Measurements from ENCODE around the gene PDE10A.

DNA sequence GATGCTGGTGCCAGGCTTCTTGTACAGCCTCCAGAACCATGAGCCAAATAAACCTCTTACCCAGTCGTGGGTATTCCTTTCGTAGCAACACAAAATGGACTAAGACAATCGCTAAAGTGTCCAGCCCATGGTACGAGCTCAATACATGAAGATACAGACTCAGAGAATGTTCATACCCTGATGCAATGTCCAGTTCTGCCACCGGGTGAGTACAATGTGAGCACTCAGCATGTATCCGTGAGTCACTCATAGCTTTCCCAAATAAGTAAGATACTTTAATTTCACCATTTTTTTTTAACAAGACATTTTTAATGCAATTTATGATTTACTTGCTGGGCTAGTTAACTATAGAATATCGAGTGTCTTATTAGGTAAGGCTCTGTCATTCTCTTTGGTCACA lies 26.7 kb upstream of the PDE10A start:
- TF ChIP-seq, protein P1, sequence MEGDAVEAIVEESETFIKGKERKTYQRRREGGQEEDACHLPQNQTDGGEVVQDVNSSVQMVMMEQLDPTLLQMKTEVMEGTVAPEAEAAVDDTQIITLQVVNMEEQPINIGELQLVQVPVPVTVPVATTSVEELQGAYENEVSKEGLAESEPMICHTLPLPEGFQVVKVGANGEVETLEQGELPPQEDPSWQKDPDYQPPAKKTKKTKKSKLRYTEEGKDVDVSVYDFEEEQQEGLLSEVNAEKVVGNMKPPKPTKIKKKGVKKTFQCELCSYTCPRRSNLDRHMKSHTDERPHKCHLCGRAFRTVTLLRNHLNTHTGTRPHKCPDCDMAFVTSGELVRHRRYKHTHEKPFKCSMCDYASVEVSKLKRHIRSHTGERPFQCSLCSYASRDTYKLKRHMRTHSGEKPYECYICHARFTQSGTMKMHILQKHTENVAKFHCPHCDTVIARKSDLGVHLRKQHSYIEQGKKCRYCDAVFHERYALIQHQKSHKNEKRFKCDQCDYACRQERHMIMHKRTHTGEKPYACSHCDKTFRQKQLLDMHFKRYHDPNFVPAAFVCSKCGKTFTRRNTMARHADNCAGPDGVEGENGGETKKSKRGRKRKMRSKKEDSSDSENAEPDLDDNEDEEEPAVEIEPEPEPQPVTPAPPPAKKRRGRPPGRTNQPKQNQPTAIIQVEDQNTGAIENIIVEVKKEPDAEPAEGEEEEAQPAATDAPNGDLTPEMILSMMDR (IDR thresholded peaks at IDR 0.05; ENCODE audit: control extremely low read depth in 1 of 3, insufficient read depth in 1 of 3, low read depth in 1 of 3, low read length in 3 of 3): no peak
- TF ChIP-seq GABPA (IDR thresholded peaks at IDR 0.05; ENCODE audit: borderline replicate concordance, insufficient read depth, low read length) (no peak), TCF12 (IDR thresholded peaks at IDR 0.05; ENCODE audit: low read depth, low read length) (no peak), POLR2A (IDR thresholded peaks at IDR 0.05; ENCODE audit: control extremely low read depth in 1 of 2, low read depth in 2 of 2, low read length in 2 of 2) (no peak), FOSL1 (IDR thresholded peaks at IDR 0.05; ENCODE audit: insufficient read depth, low read depth, low read length) (no peak), SAP30 (IDR thresholded peaks at IDR 0.05; ENCODE audit: insufficient read depth, insufficient replicate concordance, low read length) (no peak), EZH2 (IDR thresholded peaks at IDR 0.05; ENCODE audit: low read depth, low read length, severe bottlenecking) (no peak), YY1 (IDR thresholded peaks at IDR 0.05; ENCODE audit: low read depth, low read length) (no peak), JUND (IDR thresholded peaks at IDR 0.05; ENCODE audit: low read length) (no peak), ZNF274 (IDR thresholded peaks at IDR 0.05; ENCODE audit: borderline replicate concordance, extremely low read depth, low read length) (no peak), POLR2AphosphoS5 (IDR thresholded peaks at IDR 0.05; ENCODE audit: low read depth, low read length) (no peak)
- TF ChIP-seq, protein P2, sequence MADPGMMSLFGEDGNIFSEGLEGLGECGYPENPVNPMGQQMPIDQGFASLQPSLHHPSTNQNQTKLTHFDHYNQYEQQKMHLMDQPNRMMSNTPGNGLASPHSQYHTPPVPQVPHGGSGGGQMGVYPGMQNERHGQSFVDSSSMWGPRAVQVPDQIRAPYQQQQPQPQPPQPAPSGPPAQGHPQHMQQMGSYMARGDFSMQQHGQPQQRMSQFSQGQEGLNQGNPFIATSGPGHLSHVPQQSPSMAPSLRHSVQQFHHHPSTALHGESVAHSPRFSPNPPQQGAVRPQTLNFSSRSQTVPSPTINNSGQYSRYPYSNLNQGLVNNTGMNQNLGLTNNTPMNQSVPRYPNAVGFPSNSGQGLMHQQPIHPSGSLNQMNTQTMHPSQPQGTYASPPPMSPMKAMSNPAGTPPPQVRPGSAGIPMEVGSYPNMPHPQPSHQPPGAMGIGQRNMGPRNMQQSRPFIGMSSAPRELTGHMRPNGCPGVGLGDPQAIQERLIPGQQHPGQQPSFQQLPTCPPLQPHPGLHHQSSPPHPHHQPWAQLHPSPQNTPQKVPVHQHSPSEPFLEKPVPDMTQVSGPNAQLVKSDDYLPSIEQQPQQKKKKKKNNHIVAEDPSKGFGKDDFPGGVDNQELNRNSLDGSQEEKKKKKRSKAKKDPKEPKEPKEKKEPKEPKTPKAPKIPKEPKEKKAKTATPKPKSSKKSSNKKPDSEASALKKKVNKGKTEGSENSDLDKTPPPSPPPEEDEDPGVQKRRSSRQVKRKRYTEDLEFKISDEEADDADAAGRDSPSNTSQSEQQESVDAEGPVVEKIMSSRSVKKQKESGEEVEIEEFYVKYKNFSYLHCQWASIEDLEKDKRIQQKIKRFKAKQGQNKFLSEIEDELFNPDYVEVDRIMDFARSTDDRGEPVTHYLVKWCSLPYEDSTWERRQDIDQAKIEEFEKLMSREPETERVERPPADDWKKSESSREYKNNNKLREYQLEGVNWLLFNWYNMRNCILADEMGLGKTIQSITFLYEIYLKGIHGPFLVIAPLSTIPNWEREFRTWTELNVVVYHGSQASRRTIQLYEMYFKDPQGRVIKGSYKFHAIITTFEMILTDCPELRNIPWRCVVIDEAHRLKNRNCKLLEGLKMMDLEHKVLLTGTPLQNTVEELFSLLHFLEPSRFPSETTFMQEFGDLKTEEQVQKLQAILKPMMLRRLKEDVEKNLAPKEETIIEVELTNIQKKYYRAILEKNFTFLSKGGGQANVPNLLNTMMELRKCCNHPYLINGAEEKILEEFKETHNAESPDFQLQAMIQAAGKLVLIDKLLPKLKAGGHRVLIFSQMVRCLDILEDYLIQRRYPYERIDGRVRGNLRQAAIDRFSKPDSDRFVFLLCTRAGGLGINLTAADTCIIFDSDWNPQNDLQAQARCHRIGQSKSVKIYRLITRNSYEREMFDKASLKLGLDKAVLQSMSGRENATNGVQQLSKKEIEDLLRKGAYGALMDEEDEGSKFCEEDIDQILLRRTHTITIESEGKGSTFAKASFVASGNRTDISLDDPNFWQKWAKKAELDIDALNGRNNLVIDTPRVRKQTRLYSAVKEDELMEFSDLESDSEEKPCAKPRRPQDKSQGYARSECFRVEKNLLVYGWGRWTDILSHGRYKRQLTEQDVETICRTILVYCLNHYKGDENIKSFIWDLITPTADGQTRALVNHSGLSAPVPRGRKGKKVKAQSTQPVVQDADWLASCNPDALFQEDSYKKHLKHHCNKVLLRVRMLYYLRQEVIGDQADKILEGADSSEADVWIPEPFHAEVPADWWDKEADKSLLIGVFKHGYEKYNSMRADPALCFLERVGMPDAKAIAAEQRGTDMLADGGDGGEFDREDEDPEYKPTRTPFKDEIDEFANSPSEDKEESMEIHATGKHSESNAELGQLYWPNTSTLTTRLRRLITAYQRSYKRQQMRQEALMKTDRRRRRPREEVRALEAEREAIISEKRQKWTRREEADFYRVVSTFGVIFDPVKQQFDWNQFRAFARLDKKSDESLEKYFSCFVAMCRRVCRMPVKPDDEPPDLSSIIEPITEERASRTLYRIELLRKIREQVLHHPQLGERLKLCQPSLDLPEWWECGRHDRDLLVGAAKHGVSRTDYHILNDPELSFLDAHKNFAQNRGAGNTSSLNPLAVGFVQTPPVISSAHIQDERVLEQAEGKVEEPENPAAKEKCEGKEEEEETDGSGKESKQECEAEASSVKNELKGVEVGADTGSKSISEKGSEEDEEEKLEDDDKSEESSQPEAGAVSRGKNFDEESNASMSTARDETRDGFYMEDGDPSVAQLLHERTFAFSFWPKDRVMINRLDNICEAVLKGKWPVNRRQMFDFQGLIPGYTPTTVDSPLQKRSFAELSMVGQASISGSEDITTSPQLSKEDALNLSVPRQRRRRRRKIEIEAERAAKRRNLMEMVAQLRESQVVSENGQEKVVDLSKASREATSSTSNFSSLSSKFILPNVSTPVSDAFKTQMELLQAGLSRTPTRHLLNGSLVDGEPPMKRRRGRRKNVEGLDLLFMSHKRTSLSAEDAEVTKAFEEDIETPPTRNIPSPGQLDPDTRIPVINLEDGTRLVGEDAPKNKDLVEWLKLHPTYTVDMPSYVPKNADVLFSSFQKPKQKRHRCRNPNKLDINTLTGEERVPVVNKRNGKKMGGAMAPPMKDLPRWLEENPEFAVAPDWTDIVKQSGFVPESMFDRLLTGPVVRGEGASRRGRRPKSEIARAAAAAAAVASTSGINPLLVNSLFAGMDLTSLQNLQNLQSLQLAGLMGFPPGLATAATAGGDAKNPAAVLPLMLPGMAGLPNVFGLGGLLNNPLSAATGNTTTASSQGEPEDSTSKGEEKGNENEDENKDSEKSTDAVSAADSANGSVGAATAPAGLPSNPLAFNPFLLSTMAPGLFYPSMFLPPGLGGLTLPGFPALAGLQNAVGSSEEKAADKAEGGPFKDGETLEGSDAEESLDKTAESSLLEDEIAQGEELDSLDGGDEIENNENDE (IDR thresholded peaks at IDR 0.05; ENCODE audit: insufficient replicate concordance, low read length): no peak
